HEK293T (cell line): ENCODE data around the gene MPND.

Source experiments
- ELF4 ChIP-seq: fragments of 450-650 bp; IDR thresholded peaks from 2 replicates; pipeline ENCODE4 v1.6.1; 2017; ENCODE audit warnings: antibody characterized with exemption
- ZNF384 ChIP-seq: fragments of 450-650 bp; IDR thresholded peaks from 2 replicates; pipeline ENCODE4 v1.6.1; 2016

GRCh38 chr19:4345342-4346019 is 2.1 kb downstream of the MPND start:
- TF ChIP-seq ZNF384 (no peak), ELF4 (no peak)
